B cell (primary cell): ENCODE data around the gene COL5A1.

Experiments
- EZH2 ChIP-seq: IDR thresholded peaks from 2 replicates; pipeline ENCODE4 v1.6.1; 2012; ENCODE audit warnings: borderline replicate concordance, low read depth, mild to moderate bottlenecking, moderate library complexity, low read length; ENCODE audit not compliant: insufficient read depth, poor library complexity, severe bottlenecking
- TF ChIP-seq, protein P1 (sequence below): fragments of 200-600 bp; IDR thresholded peaks from one replicate; pipeline ENCODE4 v1.8.0; 2022; ENCODE audit warnings: antibody characterized with exemption, mild to moderate bottlenecking

- TF ChIP-seq, protein P1, sequence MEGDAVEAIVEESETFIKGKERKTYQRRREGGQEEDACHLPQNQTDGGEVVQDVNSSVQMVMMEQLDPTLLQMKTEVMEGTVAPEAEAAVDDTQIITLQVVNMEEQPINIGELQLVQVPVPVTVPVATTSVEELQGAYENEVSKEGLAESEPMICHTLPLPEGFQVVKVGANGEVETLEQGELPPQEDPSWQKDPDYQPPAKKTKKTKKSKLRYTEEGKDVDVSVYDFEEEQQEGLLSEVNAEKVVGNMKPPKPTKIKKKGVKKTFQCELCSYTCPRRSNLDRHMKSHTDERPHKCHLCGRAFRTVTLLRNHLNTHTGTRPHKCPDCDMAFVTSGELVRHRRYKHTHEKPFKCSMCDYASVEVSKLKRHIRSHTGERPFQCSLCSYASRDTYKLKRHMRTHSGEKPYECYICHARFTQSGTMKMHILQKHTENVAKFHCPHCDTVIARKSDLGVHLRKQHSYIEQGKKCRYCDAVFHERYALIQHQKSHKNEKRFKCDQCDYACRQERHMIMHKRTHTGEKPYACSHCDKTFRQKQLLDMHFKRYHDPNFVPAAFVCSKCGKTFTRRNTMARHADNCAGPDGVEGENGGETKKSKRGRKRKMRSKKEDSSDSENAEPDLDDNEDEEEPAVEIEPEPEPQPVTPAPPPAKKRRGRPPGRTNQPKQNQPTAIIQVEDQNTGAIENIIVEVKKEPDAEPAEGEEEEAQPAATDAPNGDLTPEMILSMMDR, result no peak
- no peak for TF ChIP-seq EZH2
These were observed 187.3 kb downstream of the COL5A1 start for GRCh38 chr9:134828892-134829291.
